ENCODE data around the gene KCNMA1. TPM values are rescaled to one million over a fixed set of nuclear protein-coding genes. Genes with fewer than 3 reads are reported as not detected.

The KCNMA1 gene
- total RNA-seq, 1 donor from 2014 or later: 0.39 TPM

DNA sequence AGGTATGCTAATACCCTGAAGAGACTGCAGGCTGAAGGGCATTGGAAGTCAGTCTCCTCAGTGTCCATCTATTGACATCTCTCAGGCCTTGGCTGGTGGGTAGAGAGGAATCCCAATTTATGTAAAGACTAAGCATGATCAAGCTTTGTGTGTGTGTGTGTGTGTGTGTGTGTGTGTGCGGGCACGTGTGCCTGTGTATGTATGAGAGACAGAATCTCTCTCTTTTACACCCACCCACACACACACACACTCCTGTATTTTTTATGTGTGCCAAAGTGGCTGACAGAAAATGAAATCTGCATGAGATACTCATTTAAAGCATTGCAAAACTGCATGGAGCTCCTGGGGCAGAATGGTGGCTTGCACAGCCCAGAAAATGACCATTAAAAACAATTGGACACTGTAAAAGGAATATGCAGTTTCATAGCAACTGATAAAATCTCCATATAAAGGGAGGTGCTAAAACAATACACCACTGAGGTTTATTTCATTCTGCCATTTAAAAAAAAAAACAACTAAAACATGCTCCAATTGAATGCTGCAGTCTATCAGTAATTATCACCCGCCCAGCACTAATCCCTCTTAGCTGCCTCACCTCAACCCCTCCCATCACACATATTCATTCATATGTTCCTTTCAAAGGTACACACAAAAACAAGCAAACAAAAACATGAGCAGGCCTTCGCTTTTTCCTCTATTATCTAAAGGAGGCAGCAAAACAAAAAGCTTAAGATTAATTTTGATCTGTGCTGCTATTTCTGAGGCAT lies 385.0 kb downstream of the KCNMA1 start:
- intact Hi-C loops (cut with micrococcal nuclease): no loop called here

DNA sequence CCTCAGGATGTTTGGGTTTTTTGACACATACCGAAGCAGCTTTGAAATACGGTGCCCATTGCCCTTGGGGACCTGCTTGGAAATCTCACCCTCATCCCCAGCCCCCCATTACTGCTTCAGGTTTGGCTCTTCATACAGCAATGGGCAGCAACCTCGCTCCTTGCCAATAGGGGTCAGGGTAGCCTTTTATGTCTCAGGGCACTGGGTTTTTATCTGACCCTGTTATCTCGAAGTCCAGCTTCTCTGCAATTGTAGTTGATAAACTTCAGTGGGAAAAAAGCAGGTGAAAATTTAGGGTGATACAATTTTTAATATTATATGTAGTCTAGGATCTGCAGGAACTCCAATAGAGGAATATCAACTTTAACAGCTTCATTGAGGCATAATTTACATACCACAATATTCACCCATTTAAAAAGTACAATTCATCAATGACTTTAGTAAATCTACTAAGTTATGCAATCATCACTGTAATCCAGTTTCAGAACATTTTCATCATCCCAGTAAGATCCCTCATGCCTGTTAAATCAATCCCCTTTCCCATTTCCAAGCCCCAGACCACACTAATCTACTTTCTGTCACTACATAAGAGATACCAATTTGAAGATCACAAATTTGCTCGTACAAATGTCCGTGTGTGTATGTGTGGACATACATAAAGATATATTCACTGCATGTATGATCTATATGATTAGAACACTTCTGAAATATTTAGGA lies 386.2 kb downstream of the KCNMA1 start:
- intact Hi-C loops (cut with micrococcal nuclease): loop anchor here (2.0 kb wide), 1 partner anchor 391 kb away; no protein-coding TSS in a partner anchor

- intact Hi-C loops (cut with micrococcal nuclease): loop anchor here (2.0 kb wide), 1 partner anchor 393 kb away; no protein-coding TSS in a partner anchor
Observed at GRCh38 chr10:77249901-77250459, 387.6 kb downstream of the KCNMA1 start.

DNA sequence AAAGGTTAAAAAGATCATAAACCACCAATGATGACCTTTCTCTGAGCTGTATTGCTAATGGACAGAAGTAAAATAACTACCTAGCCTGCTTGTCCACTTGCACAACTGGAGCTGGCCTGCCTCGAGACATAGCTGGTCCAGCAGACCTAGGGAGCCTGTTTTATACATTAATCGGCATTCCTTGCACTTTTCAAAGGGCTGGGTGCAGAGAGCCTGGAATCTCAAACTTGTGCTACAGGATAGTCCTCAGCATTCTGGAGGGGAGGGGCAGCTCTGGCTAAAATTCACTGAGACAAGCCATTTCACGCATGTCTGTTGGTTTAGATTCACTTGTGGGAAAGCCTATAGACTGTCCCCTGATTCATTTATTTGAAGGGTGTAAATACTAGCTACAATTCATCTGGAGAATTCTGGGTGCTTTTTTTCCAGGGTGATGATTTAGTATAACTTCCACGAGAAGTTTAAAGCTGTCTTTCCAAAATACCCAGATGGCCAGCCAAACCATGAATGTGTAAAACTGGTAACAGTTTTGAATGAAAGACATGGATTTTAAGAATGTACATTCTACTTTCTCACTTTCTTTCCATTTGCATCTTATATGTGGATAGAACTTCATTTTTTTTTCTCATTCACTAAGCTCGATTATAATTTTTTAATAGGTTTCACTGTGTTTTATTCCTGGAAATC lies 389.4 kb downstream of the KCNMA1 start:
- intact Hi-C loops (cut with micrococcal nuclease): no loop called here

DNA sequence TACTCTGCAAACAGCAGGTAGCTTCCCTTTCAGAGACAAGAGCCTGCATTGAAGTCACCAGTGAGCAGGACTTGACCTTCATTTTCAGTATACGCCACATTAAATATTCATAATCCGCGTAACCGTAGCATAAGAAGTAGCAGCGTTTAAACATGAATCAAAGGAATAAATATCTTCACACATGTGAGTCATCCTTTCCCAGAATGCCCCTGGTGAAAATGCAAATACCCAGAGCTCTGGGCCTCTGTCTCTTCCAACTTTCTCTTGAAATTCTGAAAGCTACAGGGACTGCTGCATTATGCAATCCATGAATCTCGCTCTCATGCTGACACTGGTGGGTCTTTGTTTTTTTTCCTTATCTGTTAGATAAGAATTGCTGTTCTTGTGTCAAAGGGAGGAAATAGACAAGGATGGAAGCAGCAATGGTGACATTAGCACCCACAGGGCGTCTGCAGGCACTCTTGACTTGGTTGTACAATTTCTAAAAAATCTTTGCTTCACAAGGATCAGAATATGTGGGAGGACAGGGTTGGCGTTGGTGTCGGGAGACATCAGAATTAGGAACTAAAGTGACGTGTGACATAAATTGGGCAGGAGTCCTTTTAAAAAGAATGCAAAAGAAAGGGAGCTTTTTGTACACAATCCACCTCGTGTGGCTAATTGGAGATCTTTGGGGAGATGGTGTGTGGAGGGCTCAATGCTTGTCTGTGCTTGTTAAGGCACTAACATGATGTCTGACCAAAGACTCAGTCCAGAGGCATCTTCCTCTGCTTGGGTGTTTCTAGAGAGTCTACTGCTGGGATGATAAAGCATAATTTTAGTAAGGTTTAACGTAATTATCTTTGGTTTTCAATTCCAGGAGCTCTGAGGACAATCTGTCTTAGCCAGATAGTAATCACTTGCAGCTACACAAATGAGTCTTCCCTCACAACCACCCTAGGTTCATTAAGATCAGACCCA lies 390.3 kb downstream of the KCNMA1 start:
- intact Hi-C loops (cut with micrococcal nuclease): no loop called here

DNA sequence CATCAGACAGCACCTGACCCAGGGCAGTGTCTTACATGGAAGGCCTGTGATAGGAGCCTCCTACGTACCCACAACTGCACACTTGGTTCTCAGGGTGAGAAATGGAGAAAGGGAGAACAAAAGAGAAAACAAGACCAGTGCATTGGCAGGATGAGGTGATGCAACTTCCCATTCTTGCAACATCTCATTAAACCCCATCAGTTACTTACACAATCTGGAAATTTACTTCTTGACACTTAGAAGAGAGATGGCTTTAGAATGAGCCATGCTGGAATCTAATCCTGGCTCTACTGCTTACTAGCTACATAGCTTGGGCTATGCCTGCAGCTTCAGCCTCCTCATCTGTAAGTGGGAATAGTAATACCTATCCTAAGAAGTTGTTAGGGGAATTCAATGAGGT lies 391.7 kb downstream of the KCNMA1 start:
- intact Hi-C loops (cut with micrococcal nuclease): no loop called here

DNA sequence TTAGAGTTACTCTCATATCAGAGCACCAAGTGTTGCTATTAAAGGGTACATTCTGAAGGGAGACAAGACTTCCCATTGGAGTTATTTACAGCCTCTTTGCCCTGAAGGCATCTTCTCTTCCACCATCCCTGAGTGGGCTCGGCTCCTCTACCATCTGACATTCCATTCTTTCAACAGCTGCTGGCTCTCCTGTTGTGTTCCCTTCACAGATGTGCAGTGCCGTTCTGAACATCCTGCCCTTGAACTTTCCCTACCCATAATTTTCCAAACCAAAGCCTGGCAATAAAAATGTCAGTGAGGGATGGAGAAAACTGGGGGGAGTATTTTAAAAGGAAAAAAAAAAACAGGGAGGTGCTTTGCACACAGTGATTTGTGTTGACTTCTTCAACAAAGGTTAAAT lies 392.9 kb downstream of the KCNMA1 start:
- intact Hi-C loops (cut with micrococcal nuclease): no loop called here

DNA sequence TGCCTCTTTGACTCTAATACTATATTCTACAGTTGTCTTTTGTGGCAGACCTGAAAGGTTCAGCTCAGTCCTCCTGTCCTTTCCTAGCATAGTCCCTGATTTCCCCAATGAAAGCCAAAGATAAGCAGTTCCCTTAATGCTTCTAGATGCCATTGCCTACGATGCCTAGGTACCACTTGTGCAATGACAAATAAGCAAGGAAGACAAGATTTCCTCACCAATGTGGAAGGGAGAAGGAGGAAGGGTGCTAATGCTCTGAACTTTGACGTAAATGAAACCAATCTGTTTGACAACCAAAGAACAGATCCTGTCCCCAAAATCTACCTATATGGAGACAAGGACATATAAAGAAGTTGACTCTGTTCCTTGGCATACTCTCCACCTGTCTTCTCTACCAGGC lies 393.3 kb downstream of the KCNMA1 start:
- intact Hi-C loops (cut with micrococcal nuclease): no loop called here

DNA sequence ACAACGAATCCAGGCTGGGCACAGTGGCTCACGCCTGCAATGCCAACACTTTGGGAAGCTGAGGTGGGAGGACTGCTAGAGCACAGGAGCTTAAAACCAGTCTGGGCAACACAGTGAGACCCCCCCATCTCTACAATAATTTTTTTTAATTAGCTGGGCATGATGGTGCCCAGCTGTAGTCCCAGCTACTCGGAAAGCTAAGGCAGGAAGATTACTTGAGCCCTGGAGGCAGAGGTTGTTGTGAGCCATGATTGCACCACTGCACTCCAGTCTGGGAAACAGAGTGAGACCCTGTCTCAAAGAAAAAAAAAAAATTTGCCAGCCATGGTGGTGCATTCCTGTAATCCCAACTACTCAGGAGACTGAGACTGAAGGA lies 396.3 kb downstream of the KCNMA1 start:
- intact Hi-C loops (cut with micrococcal nuclease): no loop called here

- intact Hi-C loops (cut with micrococcal nuclease): no loop called here
Observed at GRCh38 chr10:77240706-77241349, 396.8 kb downstream of the KCNMA1 start.

- intact Hi-C loops (cut with micrococcal nuclease): no loop called here
Observed at GRCh38 chr10:77240041-77240652, 397.5 kb downstream of the KCNMA1 start.

- intact Hi-C loops (cut with micrococcal nuclease): no loop called here
Observed at GRCh38 chr10:77237120-77237519, 400.5 kb downstream of the KCNMA1 start.

GRCh38 chr10:77236700-77237099 lies 400.9 kb downstream of the KCNMA1 start:
- intact Hi-C loops (cut with micrococcal nuclease): no loop called here

- intact Hi-C loops (cut with micrococcal nuclease): no loop called here
Observed at GRCh38 chr10:77236029-77236428, 401.6 kb downstream of the KCNMA1 start.

DNA sequence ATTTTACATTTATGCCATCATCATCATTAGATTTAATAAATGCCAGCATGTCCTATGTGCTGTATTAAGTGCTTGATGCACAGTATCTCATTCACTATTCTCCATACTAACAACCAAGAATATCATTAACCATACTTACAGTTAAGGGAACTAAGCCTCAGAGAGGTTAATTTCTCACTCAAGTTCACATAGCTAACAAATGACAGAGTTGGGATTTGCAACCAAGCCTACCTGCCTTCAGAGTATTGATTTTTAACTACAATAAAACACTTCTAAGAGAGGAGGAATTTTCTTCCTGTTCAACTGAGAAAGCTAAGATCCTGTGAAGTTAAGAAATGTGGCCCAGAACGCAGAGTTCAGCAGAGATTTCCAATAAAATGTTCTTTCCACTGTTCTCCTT lies 403.0 kb downstream of the KCNMA1 start:
- intact Hi-C loops (cut with micrococcal nuclease): no loop called here

GRCh38 chr10:77233466-77233865 lies 404.1 kb downstream of the KCNMA1 start:
- intact Hi-C loops (cut with micrococcal nuclease): no loop called here

DNA sequence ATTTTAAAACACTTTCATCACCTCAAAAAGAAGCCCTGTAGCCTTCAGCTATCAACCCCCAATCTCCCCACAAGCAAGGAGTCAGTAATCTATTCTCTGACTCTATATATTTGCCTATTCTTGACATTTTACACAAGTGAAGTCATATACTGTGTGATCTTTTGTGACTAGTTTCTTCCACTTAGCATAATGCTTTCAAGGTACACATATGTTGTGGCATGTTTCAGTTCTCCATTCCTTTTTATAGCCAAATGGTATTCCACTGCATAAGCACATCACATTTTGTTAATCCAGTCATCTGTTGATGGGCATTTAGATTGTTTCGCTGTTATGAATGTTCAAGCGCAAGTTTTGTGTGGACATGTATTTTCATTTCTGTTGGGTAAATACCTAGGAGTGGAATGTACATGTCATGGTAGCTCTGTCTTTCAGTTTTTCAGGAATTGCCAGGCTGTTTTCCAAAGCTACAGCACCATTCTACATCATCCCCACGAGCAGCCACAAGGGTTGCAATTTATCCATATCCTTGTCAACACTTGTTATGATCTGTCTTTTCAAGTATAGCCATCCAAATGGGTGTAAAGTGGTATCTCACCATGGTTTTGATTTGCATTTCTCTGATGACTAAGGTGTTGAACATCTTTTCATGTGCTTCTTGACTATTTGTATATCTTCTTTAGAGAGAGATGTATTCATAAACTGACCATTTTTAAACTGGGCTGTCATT lies 405.6 kb downstream of the KCNMA1 start:
- intact Hi-C loops (cut with micrococcal nuclease): no loop called here

- intact Hi-C loops (cut with micrococcal nuclease): no loop called here
Observed at GRCh38 chr10:77231375-77231774, 406.2 kb downstream of the KCNMA1 start.

- intact Hi-C loops (cut with micrococcal nuclease): no loop called here
Observed at GRCh38 chr10:77230194-77230593, 407.4 kb downstream of the KCNMA1 start.
